HuH-7.5 (cell line): ENCODE measurements around the gene ATF7.

Experiments
- DNase-seq: peaks from one replicate; pipeline ENCODE4 v3.0.0; 2011; ENCODE audit warnings: low spot score

Gene ATF7

GRCh38 chr12:53523131-53523530 lies 103.1 kb downstream of the ATF7 start:
- DNase-seq: no peak

DNA sequence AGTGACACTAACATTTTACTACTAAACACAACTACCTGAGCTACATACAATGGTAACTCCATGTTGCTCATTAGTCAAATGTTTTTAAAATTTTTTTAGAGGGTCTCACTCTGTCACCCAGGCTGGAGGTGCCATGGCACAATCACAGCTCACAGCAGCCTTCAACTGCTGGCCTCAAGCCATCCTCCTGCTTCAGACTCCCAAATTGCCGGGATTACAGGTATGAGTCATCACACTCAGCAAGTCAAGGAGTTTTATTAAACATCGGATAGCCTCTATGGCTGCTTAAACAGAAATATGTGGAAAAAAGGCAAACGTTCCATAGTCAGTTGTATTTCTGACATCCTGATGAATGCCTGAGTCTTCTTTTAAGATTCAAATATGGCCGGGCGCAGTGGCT lies 107.8 kb downstream of the ATF7 start:
- DNase-seq: no peak

GRCh38 chr12:53516758-53517455 lies 109.3 kb downstream of the ATF7 start:
- no peak for DNase-seq

- no peak for DNase-seq
These were observed 110.9 kb downstream of the ATF7 start for GRCh38 chr12:53515291-53515680.

DNA sequence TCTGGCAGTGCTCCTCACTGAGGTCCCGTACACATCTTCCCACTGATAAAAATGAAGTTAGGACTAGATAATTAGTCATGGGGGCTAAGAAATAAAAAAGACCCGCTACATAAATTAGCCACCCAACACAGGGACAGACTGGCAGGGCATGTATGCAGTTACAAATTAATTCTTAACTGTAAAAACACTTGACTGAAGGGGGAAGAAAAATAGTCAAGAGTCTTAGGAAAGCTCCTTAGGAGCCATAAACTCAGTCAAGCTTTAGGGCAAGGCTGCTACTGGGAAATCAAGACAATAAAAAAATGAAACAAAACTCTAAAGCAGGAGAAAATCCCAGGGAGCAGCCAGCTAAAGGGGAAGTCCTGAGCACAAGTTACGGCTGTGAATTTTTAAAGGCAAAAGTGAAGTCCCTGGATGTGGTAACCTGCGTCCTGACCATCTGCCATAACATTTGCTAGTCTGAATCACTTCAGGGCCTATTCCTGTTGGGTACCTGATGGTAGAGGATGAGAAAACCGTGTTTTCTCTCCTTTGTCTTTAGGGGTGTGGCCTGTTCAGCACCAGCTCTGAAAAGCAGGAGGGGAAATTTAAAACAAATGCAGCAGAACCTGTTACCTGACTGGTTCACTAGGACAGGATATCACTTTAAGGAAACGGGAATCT lies 111.4 kb downstream of the ATF7 start:
- no peak for DNase-seq

DNA sequence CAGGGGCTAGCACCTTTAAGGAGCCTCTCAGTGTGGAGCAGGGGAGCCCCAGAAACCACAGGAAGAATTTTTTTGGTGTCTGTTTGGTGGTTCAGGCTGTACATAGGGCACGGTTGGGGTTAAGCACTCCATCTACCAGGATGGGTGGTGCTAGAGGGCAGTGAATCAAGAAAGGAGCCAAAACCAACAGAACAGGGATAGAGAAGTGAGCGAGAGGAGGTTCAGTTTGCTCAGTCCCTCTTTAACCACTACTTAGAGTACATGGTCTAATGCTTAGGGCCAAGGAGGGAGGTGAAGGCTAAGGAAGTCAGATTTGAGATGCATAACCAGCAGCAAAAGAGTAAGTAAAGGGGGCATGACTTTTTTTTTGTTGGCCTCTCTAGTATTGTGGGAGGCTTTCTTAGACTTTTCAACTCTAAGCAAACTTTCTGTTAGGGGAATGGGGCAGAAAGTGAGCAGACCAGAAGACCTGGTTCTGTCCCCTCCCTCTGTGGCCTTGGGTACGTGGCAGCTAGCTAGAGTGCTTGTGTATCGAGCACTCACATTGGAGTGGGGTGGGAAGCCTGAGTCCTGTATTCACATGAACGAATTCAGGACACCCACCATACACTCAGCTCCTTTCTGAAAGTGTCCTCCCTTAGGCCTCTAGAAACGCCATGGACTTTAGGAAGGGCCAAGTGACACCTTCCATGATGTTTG lies 112.3 kb downstream of the ATF7 start:
- no peak for DNase-seq

- no peak for DNase-seq
These were observed 115.9 kb downstream of the ATF7 start for GRCh38 chr12:53510181-53510812.

- DNase-seq: peak; percentile 74
These were observed 117.5 kb downstream of the ATF7 start for GRCh38 chr12:53508534-53509170.

DNA sequence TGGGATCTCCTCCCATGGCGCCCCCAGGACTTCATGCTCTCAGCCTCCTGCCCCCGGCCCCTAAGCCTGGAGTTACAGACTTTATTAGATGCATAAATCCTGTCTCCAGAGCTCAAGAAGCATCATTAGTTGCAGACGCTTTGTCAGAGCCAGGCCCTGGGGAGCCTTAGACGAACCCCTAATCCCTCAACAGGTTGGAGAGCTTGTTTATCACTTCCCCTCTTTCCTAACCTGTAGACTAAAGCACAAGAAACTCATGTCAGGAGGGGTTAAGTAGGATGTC lies 118.6 kb downstream of the ATF7 start:
- DNase-seq: no peak

DNA sequence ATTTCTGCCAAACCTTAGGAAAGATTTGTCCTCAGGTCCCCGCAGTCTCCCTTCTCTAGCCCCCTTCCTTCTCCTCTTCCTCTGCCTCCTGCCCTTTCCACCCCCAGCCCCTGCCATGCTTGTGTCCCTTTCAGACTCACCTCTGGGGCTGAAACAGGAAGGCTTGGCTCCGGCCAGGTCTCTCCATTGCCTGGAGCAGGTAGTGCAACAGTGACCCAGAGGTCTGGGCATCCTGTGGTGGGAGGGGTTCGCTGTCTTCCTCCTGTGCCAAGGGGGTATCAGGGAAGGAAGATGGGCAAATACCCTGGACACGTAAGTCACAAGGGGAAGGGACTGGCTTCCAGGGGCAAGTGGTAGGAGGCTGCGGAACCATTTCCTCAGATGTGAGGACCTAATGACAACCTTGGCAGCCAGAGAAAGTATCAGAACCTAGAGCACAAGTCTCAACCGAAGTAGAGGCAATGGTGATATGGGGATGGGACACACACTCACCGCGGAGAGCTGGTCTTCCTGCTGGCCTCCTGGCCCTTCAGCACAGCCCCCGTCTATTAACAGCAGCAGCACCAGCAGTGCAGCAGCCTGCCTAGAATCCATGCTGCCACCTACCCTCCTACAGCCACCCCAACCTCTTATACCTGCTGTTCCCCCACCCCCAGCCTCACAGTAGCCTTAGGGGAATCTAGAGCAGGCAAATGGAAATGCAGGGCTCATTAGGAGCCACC lies 119.1 kb downstream of the ATF7 start, which contains the start of gene NPFF:
Gene NPFF (minus strand): TSS at position 604 of the 722 bp plus-strand sequence. CDS start 10 bp downstream, at position 594.
- DNase-seq: no peak

GRCh38 chr12:53506450-53506785 lies 119.8 kb downstream of the ATF7 start:
- no peak for DNase-seq

GRCh38 chr12:53505555-53506449 lies 120.4 kb downstream of the ATF7 start:
- no peak for DNase-seq

GRCh38 chr12:53505086-53505485 lies 121.1 kb downstream of the ATF7 start:
- no peak for DNase-seq

- no peak for DNase-seq
These were observed 121.9 kb downstream of the ATF7 start for GRCh38 chr12:53504004-53504920.

DNA sequence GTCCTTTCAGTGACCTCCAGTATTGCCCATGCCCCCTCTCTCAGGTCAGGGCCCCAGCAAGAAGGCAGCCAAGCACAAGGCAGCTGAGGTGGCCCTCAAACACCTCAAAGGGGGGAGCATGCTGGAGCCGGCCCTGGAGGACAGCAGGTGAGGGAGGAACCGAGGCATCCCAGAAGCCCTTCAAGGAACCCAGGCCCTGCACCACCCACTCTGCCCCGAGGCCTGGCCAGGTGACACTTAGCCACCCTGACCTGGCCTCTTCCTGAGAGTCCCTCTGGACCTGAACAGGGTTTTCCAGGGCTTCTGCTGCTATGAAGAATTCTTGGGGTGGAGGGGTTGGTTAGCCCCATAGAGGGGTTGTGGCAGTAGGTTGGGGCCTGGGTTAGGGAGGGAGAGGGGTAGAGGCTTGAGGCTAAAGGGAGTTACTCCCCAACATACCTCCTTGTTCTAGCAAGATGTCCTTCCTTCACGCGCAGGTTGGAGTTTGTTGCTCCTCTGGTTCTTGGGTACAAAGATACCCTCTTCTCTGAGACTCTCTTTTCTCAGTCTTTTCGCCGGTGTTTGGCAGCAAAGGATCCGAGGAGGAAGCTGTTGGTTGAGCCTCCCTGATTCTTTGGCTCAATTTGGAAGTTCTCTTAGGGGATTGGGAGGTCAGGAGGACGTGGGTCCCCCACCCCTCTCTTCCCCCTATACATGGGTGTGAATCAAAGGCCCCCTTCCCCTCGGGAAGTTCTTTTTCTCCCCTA lies 123.0 kb downstream of the ATF7 start:
- DNase-seq: no peak

DNA sequence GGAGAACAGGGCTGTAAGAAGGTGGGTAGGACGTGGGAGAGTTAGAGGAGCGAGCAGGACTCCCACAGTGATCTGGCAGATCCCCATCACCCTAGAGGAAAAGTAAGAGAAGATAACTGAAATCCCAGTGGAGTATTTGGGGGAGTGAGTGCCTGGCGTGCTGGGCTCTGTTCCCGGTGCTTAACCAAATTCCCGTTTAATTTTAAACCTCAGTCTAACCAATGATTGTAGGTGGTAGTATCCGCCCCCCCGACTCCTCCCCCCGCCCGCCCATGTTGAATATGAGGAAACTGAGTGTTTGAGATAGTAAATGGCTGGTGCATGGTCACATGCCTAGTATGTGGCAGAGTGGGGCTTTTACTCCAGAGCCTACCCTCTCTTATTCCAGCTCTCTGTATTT lies 123.9 kb downstream of the ATF7 start:
- DNase-seq: no peak

- no peak for DNase-seq
These were observed 124.5 kb downstream of the ATF7 start for GRCh38 chr12:53501615-53502181.

DNA sequence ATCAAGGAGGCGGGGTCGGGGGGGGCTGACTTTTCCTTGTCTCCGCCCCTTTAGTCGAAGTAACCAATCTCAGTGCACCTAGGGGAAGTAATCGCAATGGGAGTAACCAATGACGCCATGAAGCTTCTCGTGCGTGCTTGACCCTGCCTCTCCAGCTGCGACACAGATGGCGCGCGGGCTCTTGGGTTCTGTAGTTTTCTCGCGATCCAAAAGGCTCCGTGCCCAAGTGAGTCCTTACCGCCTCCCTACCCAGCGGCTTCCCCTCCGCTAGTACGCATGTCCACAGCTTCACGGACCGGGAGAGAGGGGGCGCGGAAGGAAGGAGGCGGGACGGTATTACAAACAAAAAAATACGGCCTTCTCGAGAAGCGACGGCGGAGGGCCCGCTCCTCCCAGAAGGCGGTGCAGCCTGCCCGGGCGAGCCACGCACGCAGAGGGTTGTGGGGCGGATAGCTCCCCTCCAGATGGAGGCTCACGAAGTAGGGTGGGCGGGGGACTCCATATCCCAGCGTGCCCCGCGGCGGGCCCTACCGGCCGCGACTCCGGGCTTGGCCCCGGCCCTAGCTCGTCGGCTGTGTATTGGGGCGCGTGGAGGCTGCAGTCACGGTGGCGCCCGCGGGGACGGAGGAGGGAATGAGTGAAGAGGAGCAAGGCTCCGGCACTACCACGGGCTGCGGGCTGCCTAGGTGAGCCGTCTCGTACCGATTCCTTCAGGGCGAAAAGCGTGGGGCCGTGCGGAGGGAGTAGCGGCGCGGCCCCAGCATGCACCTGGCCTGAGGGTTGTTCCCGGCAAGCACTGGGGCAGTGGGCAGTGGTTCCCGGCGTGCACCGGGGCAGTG lies 125.2 kb downstream of the ATF7 start, which contains the start of gene TARBP2:
Gene TARBP2 (plus strand): TSS at position 508 of the 839 bp plus-strand sequence. CDS start 126 bp downstream, at position 634.
- DNase-seq: peak; percentile 98
